ENCODE results near the gene PLXNA1.

GRCh38 chr3:126986001-126986400, 3.1 kb downstream of the PLXNA1 start:
- TF ChIP-seq CTCF (IDR thresholded peaks at IDR 0.05; ENCODE audit: poor library complexity) (no peak), EZH2 (IDR thresholded peaks at IDR 0.05; ENCODE audit: borderline replicate concordance) (no peak), EZH2phosphoT487 (IDR thresholded peaks at IDR 0.05; ENCODE audit: low read depth, severe bottlenecking, unreplicated experiment) (no peak)
